Ascending aorta (tissue), 2 donors: ENCODE data around the gene LRRC74B. TPM values are rescaled to one million over a fixed set of nuclear protein-coding genes. Genes with fewer than 3 reads are reported as not detected.

Experiments used
- DNase-seq, 2 donors: peaks; one replicate each; pipeline ENCODE4 v3.0.0-alpha.2; 2019; ENCODE audit warnings: low spot score in 2 of 2
- H3K27ac ChIP-seq, 2 donors: fragments of 200-600 bp; sonication (generic); one replicate each; pipeline ENCODE4 v1.5.1; 2016 to 2017; ENCODE audit warnings: mild to moderate bottlenecking in 1 of 2
- H3K27me3 ChIP-seq: fragments of 200-600 bp; sonication (generic); one replicate; pipeline ENCODE4 v1.5.1; 2017
- H3K36me3 ChIP-seq, 2 donors: fragments of 200-600 bp; sonication (generic); one replicate each; pipeline ENCODE4 v1.5.1; 2016
- H3K4me1 ChIP-seq, 2 donors: fragments of 200-600 bp; sonication (generic); one replicate each; pipeline ENCODE4 v1.5.1; 2016 to 2017; ENCODE audit warnings: mild to moderate bottlenecking in 1 of 2
- H3K4me3 ChIP-seq, 2 donors: fragments of 200-600 bp; sonication (generic); one replicate each; pipeline ENCODE4 v1.5.1; 2016 to 2017; ENCODE audit warnings: mild to moderate bottlenecking in 1 of 2
- H3K9me3 ChIP-seq, 2 donors: fragments of 200-600 bp; sonication (generic); one replicate each; pipeline ENCODE4 v1.5.1; 2016
- intact Hi-C: fragments of 100-400 bp; cut with DNase I; formaldehyde crosslinking; loops from one replicate; pipeline ENCODE4 v1.15.1; 2023
- total RNA-seq: library from RNA; depleted of rRNA; stranded (reverse); fragments of >200 nt; gene quantifications from one replicate; pipeline ENCODE4 v1.1.0, GENCODE V29; 2016
- TF ChIP-seq, protein P1 (sequence below), 3 experiments: fragments of 200-600 bp in 2 of 3; fragments of 450-650 bp in 1 of 3; sonication (generic) in 2 of 3; IDR thresholded peaks; one replicate each; pipeline ENCODE4 v1.5.1; 2016 to 2019; ENCODE audit warnings: antibody characterized with exemption in 3 of 3, mild to moderate bottlenecking in 1 of 3, moderate library complexity in 1 of 3

Gene LRRC74B
- total RNA-seq, 1 donor from 2014 or later: 2.6 TPM

DNA sequence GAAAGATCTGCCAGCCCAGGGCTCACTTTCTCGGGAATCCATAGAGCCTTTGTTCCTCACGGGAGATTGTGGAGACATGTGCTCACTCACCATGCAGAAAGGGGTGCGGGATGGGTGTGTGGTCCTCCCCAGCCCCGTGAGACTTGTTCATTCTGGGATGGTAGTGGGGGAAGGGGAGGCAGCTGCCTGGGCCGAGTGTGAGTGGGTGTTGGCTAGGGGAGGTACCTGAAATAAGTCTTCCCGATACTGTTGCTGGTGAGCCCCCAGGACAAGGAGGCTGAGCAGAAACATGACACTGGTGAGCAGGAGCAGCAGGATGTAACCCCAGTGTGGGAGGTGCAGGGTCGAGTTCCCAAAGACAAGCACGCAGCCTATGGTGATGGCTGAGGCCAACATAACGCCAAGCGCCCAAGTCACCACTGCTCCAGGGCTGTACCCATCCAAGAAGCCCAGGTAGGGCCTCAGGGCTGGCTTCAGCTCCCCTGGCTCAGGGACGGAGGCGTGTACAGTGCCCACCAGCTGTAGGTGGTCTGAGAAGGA, 16.2 kb upstream of the LRRC74B start:
- Histone ChIP-seq H3K9me3 (no peaks in the 10 kb centered on the region), H3K27ac (no peak overlapping the region), H3K4me3 (no peak overlapping the region), H3K36me3 (no peaks in the 10 kb centered on the region), H3K27me3 (no peaks in the 10 kb centered on the region), H3K4me1 (no peaks in the 10 kb centered on the region)
- TF ChIP-seq, protein P1, sequence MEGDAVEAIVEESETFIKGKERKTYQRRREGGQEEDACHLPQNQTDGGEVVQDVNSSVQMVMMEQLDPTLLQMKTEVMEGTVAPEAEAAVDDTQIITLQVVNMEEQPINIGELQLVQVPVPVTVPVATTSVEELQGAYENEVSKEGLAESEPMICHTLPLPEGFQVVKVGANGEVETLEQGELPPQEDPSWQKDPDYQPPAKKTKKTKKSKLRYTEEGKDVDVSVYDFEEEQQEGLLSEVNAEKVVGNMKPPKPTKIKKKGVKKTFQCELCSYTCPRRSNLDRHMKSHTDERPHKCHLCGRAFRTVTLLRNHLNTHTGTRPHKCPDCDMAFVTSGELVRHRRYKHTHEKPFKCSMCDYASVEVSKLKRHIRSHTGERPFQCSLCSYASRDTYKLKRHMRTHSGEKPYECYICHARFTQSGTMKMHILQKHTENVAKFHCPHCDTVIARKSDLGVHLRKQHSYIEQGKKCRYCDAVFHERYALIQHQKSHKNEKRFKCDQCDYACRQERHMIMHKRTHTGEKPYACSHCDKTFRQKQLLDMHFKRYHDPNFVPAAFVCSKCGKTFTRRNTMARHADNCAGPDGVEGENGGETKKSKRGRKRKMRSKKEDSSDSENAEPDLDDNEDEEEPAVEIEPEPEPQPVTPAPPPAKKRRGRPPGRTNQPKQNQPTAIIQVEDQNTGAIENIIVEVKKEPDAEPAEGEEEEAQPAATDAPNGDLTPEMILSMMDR (IDR thresholded peaks at IDR 0.05): no peak
- intact Hi-C loops: no loop called here
- DNase-seq: no peak

DNA sequence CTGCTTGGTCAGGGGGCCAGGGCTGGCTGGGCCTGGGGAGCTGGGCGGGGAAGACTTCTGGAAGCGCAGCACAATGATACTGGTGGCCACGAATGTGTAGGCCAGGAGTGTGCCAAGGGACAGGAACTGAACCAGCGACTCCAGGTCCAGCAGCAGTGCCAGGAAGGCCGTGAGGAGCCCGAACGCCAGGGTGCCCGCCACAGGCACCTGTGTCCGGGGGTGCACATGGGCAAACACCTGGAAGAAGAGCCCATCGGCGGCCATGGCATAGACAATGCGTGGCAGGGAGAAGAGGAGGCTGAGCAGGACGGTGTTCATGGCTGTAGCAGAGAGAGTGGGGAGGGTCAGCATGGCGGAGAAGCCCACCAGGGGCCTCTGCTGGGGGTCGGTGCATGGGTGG, 15.7 kb upstream of the LRRC74B start:
- Histone ChIP-seq H3K4me1 (no peaks in the 10 kb centered on the region), H3K36me3 (no peaks in the 10 kb centered on the region), H3K4me3 (no peak overlapping the region), H3K27ac (no peak overlapping the region), H3K27me3 (no peaks in the 10 kb centered on the region), H3K9me3 (no peaks in the 10 kb centered on the region)
- TF ChIP-seq, protein P1 (IDR thresholded peaks at IDR 0.05): no peak
- intact Hi-C loops: no loop called here
- no peak for DNase-seq

DNA sequence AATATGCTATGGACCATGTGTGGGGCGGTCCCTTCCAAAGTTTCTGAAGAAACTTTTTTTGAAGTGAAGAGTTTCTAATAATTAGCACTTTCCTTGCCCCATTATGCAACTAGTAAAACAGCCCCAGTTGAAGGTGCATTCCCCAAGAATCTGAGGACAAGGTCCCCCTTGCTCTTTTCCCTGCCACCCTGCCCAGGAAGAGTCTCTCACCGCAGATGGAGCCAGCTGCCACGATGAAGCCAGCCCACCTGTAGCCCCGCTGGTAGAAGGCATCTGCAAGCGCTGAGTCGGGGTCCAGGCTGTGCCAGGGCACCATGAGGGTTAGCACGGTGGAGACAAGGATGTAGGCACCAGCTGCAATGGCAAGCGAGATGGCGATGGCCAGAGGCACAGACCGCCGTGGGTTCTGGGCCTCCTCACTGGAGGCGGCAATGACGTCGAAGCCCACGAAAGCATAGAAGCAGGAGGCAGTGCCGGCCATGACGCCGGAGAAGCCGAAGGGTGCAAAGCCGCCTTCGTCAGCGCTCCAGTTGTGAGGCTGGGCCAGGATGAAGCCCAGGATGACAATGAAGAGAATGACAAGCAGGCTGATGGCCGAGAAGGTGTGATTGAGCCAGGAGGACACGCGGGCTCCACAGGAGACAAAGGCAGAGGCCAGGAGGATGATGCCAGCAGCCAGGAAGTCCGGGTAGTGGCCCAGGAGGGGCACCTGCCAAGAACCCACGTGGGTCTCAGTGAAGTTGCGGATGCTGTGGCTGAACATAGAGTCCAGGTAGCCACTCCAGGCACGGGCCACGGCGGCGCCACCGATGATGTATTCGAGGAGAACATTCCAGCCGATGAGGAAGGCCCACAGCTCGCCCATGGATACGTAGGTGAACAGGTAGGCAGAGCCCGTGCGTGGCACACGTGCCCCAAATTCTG, 14.9 kb upstream of the LRRC74B start:
- TF ChIP-seq, protein P1 (IDR thresholded peaks at IDR 0.05): no peak
- H3K27me3 ChIP-seq: no peaks in the 10 kb centered on the region
- no peaks in the 10 kb centered on the region for H3K4me1 ChIP-seq
- no peak overlapping the region for H3K27ac ChIP-seq
- no peaks in the 10 kb centered on the region for H3K36me3 ChIP-seq
- H3K9me3 ChIP-seq: no peaks in the 10 kb centered on the region
- intact Hi-C loops: no loop called here
- DNase-seq: no peak
- H3K4me3 ChIP-seq: no peak overlapping the region

DNA sequence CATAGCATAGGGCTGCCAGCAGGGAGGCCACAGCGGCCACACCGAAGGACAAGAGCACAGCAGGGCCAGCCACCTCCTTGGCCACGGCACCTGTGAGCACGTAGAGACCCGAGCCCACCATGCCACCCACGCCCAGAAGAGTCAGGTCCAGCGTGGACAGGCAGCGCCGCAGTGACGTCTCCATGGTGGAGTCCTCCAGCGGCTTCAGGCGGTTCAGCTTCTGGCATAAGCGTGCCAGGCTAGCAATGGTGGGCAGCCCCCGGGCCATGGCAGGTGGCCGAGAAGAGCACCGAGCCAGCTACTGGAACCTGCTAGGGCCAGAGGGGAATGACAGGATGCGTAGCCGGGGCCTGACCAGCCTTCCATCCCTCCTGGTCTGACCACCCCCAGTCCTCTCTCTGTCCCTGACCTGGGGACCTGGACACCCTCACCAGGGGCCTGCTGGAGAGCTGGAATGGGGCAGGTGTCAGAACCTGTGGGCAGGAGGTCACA, 14.2 kb upstream of the LRRC74B start:
- Histone ChIP-seq H3K36me3 (no peaks in the 10 kb centered on the region), H3K27ac (no peak overlapping the region), H3K4me1 (no peaks in the 10 kb centered on the region), H3K9me3 (no peaks in the 10 kb centered on the region), H3K27me3 (no peaks in the 10 kb centered on the region), H3K4me3 (no peak overlapping the region)
- TF ChIP-seq, protein P1 (IDR thresholded peaks at IDR 0.05): no peak
- intact Hi-C loops: no loop called here
- no peak for DNase-seq

DNA sequence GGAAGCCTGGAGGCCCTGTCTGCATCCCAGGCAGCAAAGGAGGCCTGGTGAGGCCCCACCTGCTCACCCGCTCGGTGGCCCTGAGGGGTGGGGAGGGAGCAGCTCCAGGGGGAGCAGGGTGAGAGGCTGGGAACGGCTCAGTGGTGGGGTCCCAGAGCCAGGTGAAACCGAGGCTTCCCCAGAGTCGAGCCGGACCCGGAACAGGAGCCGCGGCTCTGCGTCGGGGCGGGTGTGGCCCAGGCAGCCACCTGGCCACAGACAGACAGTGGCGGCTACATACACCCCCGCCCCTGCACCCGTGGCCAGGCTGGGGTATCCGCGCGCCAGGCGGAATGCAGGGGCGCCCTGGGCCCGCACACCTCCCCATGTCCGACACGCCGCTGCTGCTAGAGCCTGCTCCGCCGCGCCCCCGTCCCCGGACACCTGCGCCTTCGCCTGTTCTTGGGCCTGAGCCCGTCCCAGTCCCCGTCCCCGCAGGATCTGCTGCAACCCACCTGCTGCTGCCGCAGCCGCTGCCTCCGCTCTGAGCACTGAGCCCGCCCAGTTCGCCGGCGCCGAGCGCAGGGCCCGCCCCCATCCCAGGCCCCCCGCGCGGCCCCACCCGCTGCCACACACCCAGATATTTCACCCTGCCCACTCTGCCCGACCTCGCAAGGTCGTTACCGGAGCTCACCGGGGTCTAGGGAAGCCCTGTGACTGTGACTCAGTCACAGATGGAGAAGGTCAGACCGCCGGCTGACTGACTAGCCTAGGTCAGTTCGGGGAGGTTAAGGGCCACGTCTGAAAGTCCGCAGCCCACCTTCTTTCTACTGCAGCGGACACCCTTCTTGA, 13.5 kb upstream of the LRRC74B start, which contains the start of gene SLC7A4:
SLC7A4 (minus strand) TSS at position 525 of the 831 bp plus-strand sequence. CDS start 749 bp downstream, outside the sequence.
- Histone ChIP-seq H3K9me3 (no peaks in the 10 kb centered on the region), H3K27ac (no peak within 1 kb of the TSS), H3K27me3 (no peaks in the 10 kb centered on the region), H3K4me1 (no peaks in the 10 kb centered on the region), H3K4me3 (peak within 1 kb of the TSS; percentile 6 to 30), H3K36me3 (no peaks in the 10 kb centered on the region)
- TF ChIP-seq, protein P1 (IDR thresholded peaks at IDR 0.05): no peak
- DNase-seq: no peak
- intact Hi-C loops: no loop called here
